Muscle of back (tissue), 13 donors: ENCODE data around the gene TRIM10. TPM values are rescaled to one million over a fixed set of nuclear protein-coding genes. Genes with fewer than 3 reads are reported as not detected.

Source experiments
- DNase-seq, 3 donors: peaks; one replicate each; pipeline versions ENCODE4 v3.0.0 to v3.0.0-alpha.2; 2013
- long read RNA-seq, 9 donors: transcript quantifications; one replicate each; lab custom pipeline, GENCODE V29; 2026
- polyA plus RNA-seq, 10 donors: library from polyadenylated mRNA; unstranded; fragments of 120-200 nt; gene quantifications; one replicate each; pipeline ENCODE4 v1.2.1, GENCODE V29; 2013; ENCODE audit not compliant: insufficient read length in 10 of 10

TRIM10 gene
- 1 to 10 TPM in 1 of 10 donors, under 1 TPM in 9; 0.31 to 1.9 (median 0.61) TPM for polyA plus RNA-seq
- long read RNA-seq, donor 1, result 0 reads
- long read RNA-seq, donor 2, result 0 reads
- long read RNA-seq, donor 3, result 0 reads
- long read RNA-seq, donor 4, result 0 reads
- long read RNA-seq, donor 5, result 0 reads
- long read RNA-seq, donor 6, result 0 reads
- long read RNA-seq, donor 7, result 0 reads
- long read RNA-seq, donor 8, result 0 reads
- long read RNA-seq, donor 9, result 0 reads

DNA sequence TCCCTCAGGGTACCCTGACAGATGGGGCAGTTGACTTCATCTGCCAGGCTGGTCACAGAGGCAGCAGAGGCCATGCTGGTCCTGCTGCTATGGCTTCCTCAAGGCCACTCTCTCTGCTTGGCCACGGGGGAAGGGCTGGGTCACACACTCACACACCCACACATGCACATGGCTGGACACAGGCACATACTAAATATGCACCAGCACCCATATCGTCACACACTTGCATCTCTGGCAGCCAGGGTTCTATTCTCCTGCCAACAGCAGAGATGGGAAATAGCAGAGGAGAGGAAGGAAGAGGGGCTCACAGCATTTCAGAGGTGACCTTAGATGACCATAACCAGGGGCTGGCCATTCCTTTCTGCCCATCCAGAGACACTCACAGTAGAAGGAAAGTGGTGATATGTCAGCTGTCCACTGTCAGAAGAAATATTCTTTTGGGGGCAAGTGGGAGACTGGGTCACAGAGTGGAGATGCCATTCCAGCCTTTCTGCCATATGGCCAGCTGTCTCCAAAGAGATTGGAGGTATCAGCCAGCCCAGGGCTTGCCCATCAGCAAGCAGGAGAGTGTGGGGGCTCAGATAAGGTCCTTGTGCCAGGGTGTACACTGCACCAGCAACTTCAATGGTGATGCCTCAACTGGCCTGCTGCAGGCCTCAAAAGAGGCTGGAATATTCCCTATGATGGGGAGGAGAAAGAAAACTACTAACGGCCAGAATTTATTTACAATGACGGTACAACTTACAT lies at the start of gene TRIM10:
TRIM10 (minus strand) TSS at position 427 of the 747 bp plus-strand sequence; CDS start at position 74, 353 bp downstream.
- DNase-seq, result no peak

GRCh38 chr6:30207619-30208295 lies 46.7 kb upstream of the TRIM10 start:
- peak in 1 of 3 donors; percentile 27 for DNase-seq

- no peak for DNase-seq
Observed at GRCh38 chr6:30206799-30207618, 46.0 kb upstream of the TRIM10 start.

- DNase-seq, result no peak
Observed at GRCh38 chr6:30206152-30206551, 45.1 kb upstream of the TRIM10 start.

DNA sequence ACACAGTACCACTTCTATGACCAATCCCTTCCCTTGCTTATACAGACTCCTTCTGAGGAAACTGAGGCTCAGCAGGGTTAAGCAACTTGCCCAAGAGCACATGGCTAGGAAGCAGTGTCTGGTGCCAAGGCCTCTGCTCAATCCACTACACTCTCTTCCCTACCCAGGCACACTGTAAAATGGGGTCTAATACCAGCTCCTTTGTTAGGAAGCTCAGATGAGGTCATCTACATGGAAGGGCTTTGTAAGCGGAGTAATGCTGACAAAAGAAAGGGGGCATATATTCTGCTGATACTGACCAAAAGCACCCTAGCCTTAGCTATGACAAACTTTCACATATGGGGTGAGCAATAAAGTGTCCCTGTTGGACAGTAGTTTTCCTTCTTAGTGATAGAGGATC lies 43.1 kb upstream of the TRIM10 start:
- no peak for DNase-seq

- no peak for DNase-seq
Observed at GRCh38 chr6:30202366-30202765, 41.4 kb upstream of the TRIM10 start.

DNA sequence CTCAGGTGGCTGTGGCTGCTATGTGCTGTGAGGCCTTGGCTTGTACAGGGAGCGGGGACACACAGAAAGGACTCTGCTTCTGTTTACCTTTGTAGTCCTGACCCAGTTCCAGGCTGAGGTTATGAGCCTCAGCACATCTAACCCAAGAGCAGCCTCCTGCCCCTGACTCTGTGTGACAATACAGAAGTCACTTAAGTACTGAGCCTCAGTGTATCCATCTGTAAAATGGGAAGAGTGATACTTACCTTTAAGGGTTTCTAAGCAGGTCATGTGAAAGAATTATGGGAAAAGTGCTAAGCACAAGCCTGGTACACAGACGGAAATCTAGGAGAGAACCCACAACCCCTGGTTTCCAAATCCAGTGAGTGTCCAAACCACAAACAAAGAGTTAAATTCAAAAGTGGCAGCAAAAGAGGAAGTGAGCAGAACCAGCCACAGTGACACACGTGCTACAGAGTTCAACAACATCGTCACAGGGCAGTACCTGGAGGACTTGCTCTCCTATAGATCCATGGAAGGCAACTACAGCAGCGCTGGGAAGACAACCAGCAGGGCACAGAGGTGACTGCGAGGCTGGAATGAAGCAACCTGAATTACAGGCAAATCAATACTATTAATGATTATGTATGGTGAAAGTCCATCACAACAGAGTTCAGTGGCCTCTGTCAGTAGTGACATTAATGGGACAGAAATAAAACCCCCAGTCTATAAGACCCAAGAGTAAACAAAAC lies 39.7 kb upstream of the TRIM10 start:
- DNase-seq, result no peak

- DNase-seq, result no peak
Observed at GRCh38 chr6:30198166-30199084, 37.4 kb upstream of the TRIM10 start.

- no peak for DNase-seq
Observed at GRCh38 chr6:30196376-30196775, 35.4 kb upstream of the TRIM10 start.

GRCh38 chr6:30195951-30196350 lies 34.9 kb upstream of the TRIM10 start:
- DNase-seq, result no peak

- DNase-seq, result no peak
Observed at GRCh38 chr6:30194797-30195690, 34.0 kb upstream of the TRIM10 start.

GRCh38 chr6:30192076-30192475 lies 31.1 kb upstream of the TRIM10 start:
- no peak for DNase-seq

DNA sequence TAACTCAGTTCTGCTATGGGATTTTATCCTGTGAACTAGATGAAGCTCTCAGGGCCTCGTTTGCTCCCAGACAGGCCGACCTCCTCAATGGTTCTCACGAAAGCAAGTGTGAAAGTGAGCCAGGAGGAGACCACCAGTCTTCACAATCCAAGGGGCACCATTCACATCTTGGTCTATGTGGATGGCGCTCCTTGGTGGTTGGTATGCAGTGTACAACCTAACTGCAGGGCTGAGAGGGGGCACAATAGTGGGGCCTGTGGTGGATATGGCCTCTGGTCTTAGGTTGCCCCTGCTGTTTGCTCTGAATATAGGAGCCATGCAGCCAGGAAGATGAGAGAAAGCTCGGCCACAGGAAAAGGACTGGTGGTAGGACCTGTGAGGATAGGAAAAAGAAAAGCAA lies 27.5 kb upstream of the TRIM10 start:
- no peak for DNase-seq

DNA sequence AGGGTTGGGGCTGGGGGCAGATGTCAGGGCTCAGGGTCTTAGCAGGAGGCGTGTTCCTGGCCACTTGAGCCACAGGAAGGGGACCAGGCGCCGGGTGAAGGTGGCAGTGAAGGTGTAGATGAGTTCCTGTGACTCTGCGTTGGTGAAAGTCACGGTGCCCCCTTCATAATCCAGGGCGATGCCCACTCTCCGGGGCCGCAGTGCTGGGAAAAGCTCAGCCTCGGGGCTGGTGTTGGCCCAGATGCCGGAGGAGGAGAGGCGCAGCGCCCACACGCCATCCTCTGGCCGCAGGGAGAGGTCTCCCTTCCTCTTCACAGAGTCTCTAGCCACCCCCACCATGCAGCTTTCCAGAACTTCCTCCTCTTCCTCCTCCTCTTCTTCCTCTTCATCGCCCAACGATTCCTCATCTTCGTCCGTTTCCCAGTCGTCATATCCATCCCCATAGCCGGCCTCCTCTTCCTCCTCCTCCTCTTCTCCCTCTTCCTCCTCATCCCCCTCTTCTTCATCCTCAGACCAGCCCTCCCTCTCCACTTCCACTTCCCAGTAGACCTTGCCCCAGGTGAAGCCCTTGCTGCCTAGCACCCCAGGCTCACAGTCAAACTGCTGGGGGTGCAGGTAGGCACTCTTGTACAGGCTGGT lies 25.0 kb upstream of the TRIM10 start:
- DNase-seq, result no peak

- DNase-seq, result no peak
Observed at GRCh38 chr6:30184417-30185031, 23.5 kb upstream of the TRIM10 start.

GRCh38 chr6:30180145-30180544 lies 19.1 kb upstream of the TRIM10 start:
- no peak for DNase-seq

DNA sequence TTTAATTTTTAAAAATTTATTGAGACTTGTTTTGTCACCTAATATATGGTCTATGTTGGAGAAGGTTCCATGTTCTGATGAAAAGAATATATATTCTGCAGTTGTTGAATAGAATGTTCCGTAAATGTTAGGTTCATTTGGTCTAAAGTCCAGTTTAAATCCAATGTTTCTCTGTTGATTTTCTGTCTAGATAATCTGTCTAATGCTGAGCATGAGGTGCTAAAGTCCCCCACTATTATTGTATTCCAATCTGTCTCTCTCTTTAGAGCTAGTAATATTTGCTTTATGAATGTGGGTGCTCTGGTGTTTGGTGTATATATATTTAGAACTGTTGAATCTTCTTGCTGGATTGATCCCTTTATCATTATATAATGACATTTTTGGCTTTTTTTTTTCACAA lies 17.8 kb upstream of the TRIM10 start:
- DNase-seq, result no peak

DNA sequence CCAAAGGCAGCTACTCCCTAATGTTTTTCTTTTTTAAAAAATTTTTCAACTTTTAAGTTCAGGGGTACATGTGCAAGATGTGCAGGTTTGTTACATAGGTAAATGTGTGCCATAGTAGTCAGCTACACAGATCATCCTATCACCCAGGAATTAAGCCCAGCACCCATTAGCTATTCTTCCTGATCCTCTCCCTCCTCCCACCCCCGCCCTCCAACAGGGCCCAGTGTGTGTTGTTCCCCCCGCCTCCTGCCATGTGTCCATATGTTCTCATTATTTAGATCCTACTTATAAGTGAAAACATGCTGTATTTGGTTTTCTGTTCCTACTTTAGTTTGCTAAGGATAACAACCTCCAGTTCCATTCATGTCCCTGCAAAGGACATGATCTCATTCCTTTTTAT lies 14.8 kb upstream of the TRIM10 start:
- no peak for DNase-seq
